ENCODE data around the gene RHOF. TPM values are rescaled to one million over a fixed set of nuclear protein-coding genes. Genes with fewer than 3 reads are reported as not detected.
A peak's percentile ranks its signal among the peaks of the same experiment; 100 is the strongest.

The RHOF gene
- total and polyA plus RNA-seq, 2 of the 8 experiments (the other 6 are each of a cell fraction or from before 2014, with no cell fraction given), result 23.8 to 31.9 TPM

GRCh38 chr12:121810234-121810817 is 16.8 kb upstream of the RHOF start:
- H3K36me3 ChIP-seq (ENCODE audit: control insufficient read depth in 2 of 4, insufficient read depth in 4 of 4, low read length in 3 of 4), result peaks cover 2 to 36% (median 17%) of the 10 kb centered on the region in 4 experiments; a peak in 4 of 8 replicates
- H4K20me1 ChIP-seq (replicated peaks in 1 of 2; ENCODE audit: control insufficient read depth in 1 of 2, insufficient read depth in 2 of 2, low read length in 2 of 2), result peaks cover 2 to 14% of the 10 kb centered on the region in 2 experiments
- H3K4me1 ChIP-seq (replicated peaks in 1 of 4; ENCODE audit: control insufficient read depth in 3 of 4, insufficient read depth in 4 of 4, low read length in 3 of 4), result peaks cover 7 to 40% (median 25%) of the 10 kb centered on the region in 4 experiments
- WGBS, 2 experiments (ENCODE audit: extremely low coverage in 1 of 2, insufficient coverage in 1 of 2, insufficient read length in 1 of 2, insufficient replicate concordance in 2 of 2, low coverage in 1 of 2, low lambda C conversion rate in 2 of 2, missing lambda C conversion rate in 1 of 2), result 90% methylated on average over 26 of the region's 33 CpGs; no CpG with 5 or more reads in 1 of the 2 experiments
- H2AFZ ChIP-seq (ENCODE audit: low read length), result no peak overlapping the region
- H2BK15ac ChIP-seq (ENCODE audit: low read length), result no peak overlapping the region
- H3K4me3 ChIP-seq (ENCODE audit: extremely low read depth in 1 of 4, insufficient read depth in 2 of 4, low read depth in 3 of 4, low read length in 4 of 4), result peak overlapping the region in 1 of 4 experiments; percentile 83; a peak in 3 of 8 replicates
- H3K79me1 ChIP-seq (ENCODE audit: low read depth, low read length), result peaks cover 18% of the 10 kb centered on the region
- no peak for DNase-seq (ENCODE audit: low read depth in 1 of 2, low spot score in 2 of 2)
- no peak overlapping the region for H3K14ac ChIP-seq (ENCODE audit: insufficient read length)
- no peak overlapping the region for H3K23ac ChIP-seq (ENCODE audit: insufficient read length)
- no peak overlapping the region; the same call in 1 of the 2 replicates for H3K18ac ChIP-seq (ENCODE audit: extremely low read depth, low read length)
- no peaks in the 10 kb centered on the region for H3K9me3 ChIP-seq (ENCODE audit: insufficient read depth in 2 of 2, low read depth in 1 of 2, low read length in 1 of 2)
- ChIA-PET POLR2A (ENCODE audit: partially characterized antibody) (interaction anchor here (0.8 to 27.9 kb wide), 8 partner anchors 12 to 151 kb away, joined by 3 to 958 read pairs (median 4); partner anchors contain the start of genes RHOF and SETD1B), CTCF (ENCODE audit: partially characterized antibody) (interaction anchor here (0.5 to 12.0 kb wide), 16 partner anchors 8 to 331 kb away, joined by 3 to 363 read pairs (median 6); partner anchors contain the start of genes HPD, PSMD9 and RHOF)
- no peak for TF ChIP-seq MAX (IDR thresholded peaks at IDR 0.05)
- no peak for TF ChIP-seq SIRT6 (IDR thresholded peaks at IDR 0.05; ENCODE audit: low read length)
- no peak for TF ChIP-seq CEBPB (IDR thresholded peaks at IDR 0.05; ENCODE audit: low read depth, low read length)
- no peak for TF ChIP-seq KDM4A (IDR thresholded peaks at IDR 0.05; ENCODE audit: low read depth, low read length, severe bottlenecking)
- TF ChIP-seq CBX5 (IDR thresholded peaks at IDR 0.05; ENCODE audit: low read depth, low read length), result no peak
- no peak overlapping the region for H2BK120ac ChIP-seq (replicated peaks; ENCODE audit: low read depth, low read length)
- 0 out of 2 replicates have a peak overlapping the region, but pooled peaks have one; percentile 17 for H2AK5ac ChIP-seq (ENCODE audit: low read depth, low read length)
- no peak overlapping the region for H3K27ac ChIP-seq (ENCODE audit: low read depth, low read length)
- H3K4me2 ChIP-seq (ENCODE audit: insufficient read depth in 1 of 2, low read depth in 2 of 2, low read length in 2 of 2), result peak overlapping the region; percentile 88 to 97; a peak in 2 of 4 replicates
- H3K9ac ChIP-seq (replicated peaks in 1 of 4; ENCODE audit: extremely low read depth in 1 of 4, low read depth in 3 of 4, low read length in 3 of 4), result no peak overlapping the region
- H4K5ac ChIP-seq (ENCODE audit: insufficient read length, low read depth, low read length), result no peak overlapping the region
- peaks cover 0 to 49% of the 10 kb centered on the region in 2 experiments; a peak in 2 of 4 replicates for H3K79me2 ChIP-seq (ENCODE audit: control insufficient read depth in 1 of 2, insufficient read depth in 2 of 2, low read length in 2 of 2)
- no peak overlapping the region for H4K8ac ChIP-seq (ENCODE audit: extremely low read depth, insufficient read depth, low read length)
- H3K23me2 ChIP-seq (ENCODE audit: low read depth, low read length), result peaks cover 14% of the 10 kb centered on the region
- H3K4ac ChIP-seq (replicated peaks; ENCODE audit: insufficient read length, low read depth, low read length), result no peak overlapping the region
- H2BK20ac ChIP-seq (ENCODE audit: low read length), result no peak overlapping the region
- no peak for FAIRE-seq
- H4K91ac ChIP-seq (replicated peaks; ENCODE audit: insufficient read length, low read length), result no peak overlapping the region
- H3K27me3 ChIP-seq (replicated peaks in 1 of 4; ENCODE audit: control insufficient read depth in 3 of 4, extremely low read depth in 1 of 4, insufficient read depth in 3 of 4, low read length in 3 of 4), result no peaks in the 10 kb centered on the region
- no peak overlapping the region for H3K56ac ChIP-seq (replicated peaks; ENCODE audit: insufficient read length, low read depth, low read length)
- H2BK5ac ChIP-seq (ENCODE audit: low read depth, low read length), result peak overlapping the region; percentile 64; the same call in 1 of the 2 replicates
- H2BK12ac ChIP-seq (ENCODE audit: low read depth, low read length), result peak overlapping the region; percentile 60; the same call in 1 of the 2 replicates
